ENCODE results near the gene NHSL1. TPM values are rescaled to one million over a fixed set of nuclear protein-coding genes. Genes with fewer than 3 reads are reported as not detected.

NHSL1 gene
- total and polyA plus RNA-seq, 4 donors, result 6.6 to 33.0 (median 20.7) TPM

GRCh38 chr6:138403801-138404665 lies 95.3 kb downstream of the NHSL1 start, which contains the start of gene HEBP2:
Gene HEBP2 (plus strand): TSS chr6:138404223. CDS start chr6:138404496, 273 bp downstream.
- no peaks in the 10 kb centered on the region for H3K9me3 ChIP-seq (ENCODE audit: control insufficient read depth in 4 of 4, low read length in 3 of 4)
- H3K9ac ChIP-seq (ENCODE audit: low read depth in 1 of 2, low read length in 2 of 2), result peak within 1 kb of the TSS; percentile 70 to 100
- DNase-seq (ENCODE audit: low spot score), result peak; percentile 88
- peak within 1 kb of the TSS; percentile 83 to 96 for H3K27ac ChIP-seq (ENCODE audit: low read depth in 1 of 2, low read length in 2 of 2)
- H3K4me3 ChIP-seq (ENCODE audit: low read depth in 1 of 3, low read length in 3 of 3), result peak within 1 kb of the TSS; percentile 65 to 95 (median 86)
- H3K4me1 ChIP-seq (ENCODE audit: control insufficient read depth in 4 of 4, insufficient read depth in 4 of 4, low read length in 3 of 4), result peaks cover 7 to 38% (median 20%) of the 10 kb centered on the region in 4 donors
- peaks cover 0 to 16% (median 11%) of the 10 kb centered on the region in 4 donors for H3K36me3 ChIP-seq (ENCODE audit: control insufficient read depth in 4 of 4, insufficient read depth in 3 of 4, low read depth in 1 of 4, low read length in 3 of 4)
- TF ChIP-seq, protein P1, sequence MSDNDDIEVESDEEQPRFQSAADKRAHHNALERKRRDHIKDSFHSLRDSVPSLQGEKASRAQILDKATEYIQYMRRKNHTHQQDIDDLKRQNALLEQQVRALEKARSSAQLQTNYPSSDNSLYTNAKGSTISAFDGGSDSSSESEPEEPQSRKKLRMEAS (IDR thresholded peaks at IDR 0.05), result peak; percentile 33
- TF ChIP-seq SP1 (IDR thresholded peaks at IDR 0.05) (peak; percentile 71), CTCF (IDR thresholded peaks at IDR 0.05; ENCODE audit: low read depth, low read length, missing input control) (peak; percentile 36), GABPA (IDR thresholded peaks at IDR 0.05 in 1 of 2, conservative IDR thresholded peaks at IDR 0.05 in 1 of 2) (peak in 1 of 2 donors; percentile 78), REST (IDR thresholded peaks at IDR 0.05) (peak; percentile 81), FOXA1 (IDR thresholded peaks at IDR 0.05) (no peak), JUND (IDR thresholded peaks at IDR 0.05) (no peak), RAD21 (IDR thresholded peaks at IDR 0.05) (peak; percentile 61 to 66), NR2F2 (IDR thresholded peaks at IDR 0.05) (no peak), RXRA (IDR thresholded peaks at IDR 0.05) (peak; percentile 48 to 50), EGR1 (IDR thresholded peaks at IDR 0.05; ENCODE audit: low read depth in 2 of 2) (peak; percentile 76 to 81), FOXA2 (IDR thresholded peaks at IDR 0.05) (peak; percentile 20), HNF4A (conservative IDR thresholded peaks at IDR 0.05) (peak in 1 of 2 donors; percentile 24), YY1 (IDR thresholded peaks at IDR 0.05) (peak; percentile 54), HNF4G (IDR thresholded peaks at IDR 0.05) (no peak), TAF1 (conservative IDR thresholded peaks at IDR 0.05) (peak; percentile 26)
- TF ChIP-seq, protein P2, sequence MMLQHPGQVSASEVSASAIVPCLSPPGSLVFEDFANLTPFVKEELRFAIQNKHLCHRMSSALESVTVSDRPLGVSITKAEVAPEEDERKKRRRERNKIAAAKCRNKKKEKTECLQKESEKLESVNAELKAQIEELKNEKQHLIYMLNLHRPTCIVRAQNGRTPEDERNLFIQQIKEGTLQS (IDR thresholded peaks at IDR 0.05), result no peak
- TF ChIP-seq, protein P3, sequence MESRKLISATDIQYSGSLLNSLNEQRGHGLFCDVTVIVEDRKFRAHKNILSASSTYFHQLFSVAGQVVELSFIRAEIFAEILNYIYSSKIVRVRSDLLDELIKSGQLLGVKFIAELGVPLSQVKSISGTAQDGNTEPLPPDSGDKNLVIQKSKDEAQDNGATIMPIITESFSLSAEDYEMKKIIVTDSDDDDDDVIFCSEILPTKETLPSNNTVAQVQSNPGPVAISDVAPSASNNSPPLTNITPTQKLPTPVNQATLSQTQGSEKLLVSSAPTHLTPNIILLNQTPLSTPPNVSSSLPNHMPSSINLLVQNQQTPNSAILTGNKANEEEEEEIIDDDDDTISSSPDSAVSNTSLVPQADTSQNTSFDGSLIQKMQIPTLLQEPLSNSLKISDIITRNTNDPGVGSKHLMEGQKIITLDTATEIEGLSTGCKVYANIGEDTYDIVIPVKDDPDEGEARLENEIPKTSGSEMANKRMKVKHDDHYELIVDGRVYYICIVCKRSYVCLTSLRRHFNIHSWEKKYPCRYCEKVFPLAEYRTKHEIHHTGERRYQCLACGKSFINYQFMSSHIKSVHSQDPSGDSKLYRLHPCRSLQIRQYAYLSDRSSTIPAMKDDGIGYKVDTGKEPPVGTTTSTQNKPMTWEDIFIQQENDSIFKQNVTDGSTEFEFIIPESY (IDR thresholded peaks at IDR 0.05), result peak; percentile 24
- H3K27me3 ChIP-seq (ENCODE audit: control insufficient read depth in 4 of 4, insufficient read depth in 4 of 4, low read length in 3 of 4), result no peaks in the 10 kb centered on the region
- WGBS, result under 1% methylated on average over 92 of the region's 92 CpGs

Data from liver (tissue), 9 donors.